Trophoblast cell (in vitro differentiated cells and primary cell): ENCODE measurements around the gene EPHA10.

Experiments used
- DNase-seq, 2 donors: peaks; one replicate each; pipeline ENCODE4 v3.0.0-alpha.2; 2016
- H2AFZ ChIP-seq: 2 replicates; pipeline ENCODE4 v1.6.1; 2013; ENCODE audit warnings: low read length, moderate library complexity, mild to moderate bottlenecking; ENCODE audit not compliant: insufficient read depth, poor library complexity
- H2AK5ac ChIP-seq: 2 replicates; pipeline ENCODE4 v1.6.1; 2013; ENCODE audit warnings: mild to moderate bottlenecking, low read length
- H2BK120ac ChIP-seq: 2 replicates; pipeline ENCODE4 v1.6.1; 2013; ENCODE audit warnings: low read length, mild to moderate bottlenecking, moderate library complexity; ENCODE audit not compliant: insufficient read depth, poor library complexity
- H2BK12ac ChIP-seq: 2 replicates; pipeline ENCODE4 v1.6.1; 2013; ENCODE audit warnings: mild to moderate bottlenecking, low read length, moderate library complexity
- H2BK5ac ChIP-seq: 2 replicates; pipeline ENCODE4 v1.6.1; 2013; ENCODE audit warnings: low read length, low read depth, moderate library complexity, mild to moderate bottlenecking; ENCODE audit not compliant: poor library complexity
- H3K14ac ChIP-seq: 2 replicates; pipeline ENCODE4 v1.6.1; 2013; ENCODE audit warnings: mild to moderate bottlenecking, low read length
- H3K18ac ChIP-seq: 2 replicates; pipeline ENCODE4 v1.6.1; 2013; ENCODE audit warnings: mild to moderate bottlenecking, low read length
- H3K23ac ChIP-seq: 2 replicates; pipeline ENCODE4 v1.6.1; 2013; ENCODE audit warnings: low read length
- H3K27ac ChIP-seq: 2 replicates; pipeline ENCODE4 v1.5.1; 2013; ENCODE audit warnings: low read depth, mild to moderate bottlenecking, inconsistent platforms, low read length, moderate library complexity
- H3K27me3 ChIP-seq: 2 replicates; pipeline ENCODE4 v1.6.1; 2013; ENCODE audit warnings: inconsistent platforms, mild to moderate bottlenecking, low read length, moderate library complexity; ENCODE audit not compliant: insufficient read depth
- H3K36me3 ChIP-seq, 2 experiments: 1 replicate in 1 of 2; 2 replicates in 1 of 2; pipeline ENCODE4 v1.6.1; 2013; ENCODE audit warnings: low read length in 2 of 2, mild to moderate bottlenecking in 2 of 2, moderate library complexity in 1 of 2; ENCODE audit not compliant: insufficient read depth in 2 of 2, control insufficient read depth in 1 of 2
- H3K4ac ChIP-seq: 2 replicates; pipeline ENCODE4 v1.6.1; 2013; ENCODE audit warnings: low read depth, mild to moderate bottlenecking, low read length, moderate library complexity
- H3K4me1 ChIP-seq, 2 experiments: 1 replicate in 1 of 2; 2 replicates in 1 of 2; pipeline ENCODE4 v1.6.1; 2013; ENCODE audit warnings: low read length in 2 of 2, mild to moderate bottlenecking in 2 of 2, moderate library complexity in 1 of 2; ENCODE audit not compliant: insufficient read depth in 2 of 2, control insufficient read depth in 1 of 2
- H3K4me2 ChIP-seq: 2 replicates; pipeline ENCODE4 v1.6.1; 2013; ENCODE audit warnings: inconsistent platforms, mild to moderate bottlenecking, low read length, moderate library complexity
- H3K4me3 ChIP-seq: 2 replicates; pipeline ENCODE4 v1.5.1; 2013; ENCODE audit warnings: mild to moderate bottlenecking, low read depth, low read length, inconsistent platforms
- H3K79me1 ChIP-seq: one replicate; pipeline ENCODE4 v1.6.1; 2013; ENCODE audit warnings: low read length
- H3K79me2 ChIP-seq: 2 replicates; pipeline ENCODE4 v1.6.1; 2013; ENCODE audit warnings: low read length, mild to moderate bottlenecking; ENCODE audit not compliant: control insufficient read depth, insufficient read depth, poor library complexity
- H3K9ac ChIP-seq: 2 replicates; pipeline ENCODE4 v1.6.1; 2013; ENCODE audit warnings: mild to moderate bottlenecking, low read length
- H3K9me3 ChIP-seq: 2 replicates; pipeline ENCODE4 v1.6.1; 2013; ENCODE audit warnings: low read depth, mild to moderate bottlenecking, control low read depth, inconsistent platforms, low read length; ENCODE audit not compliant: insufficient read depth
- H4K12ac ChIP-seq: 2 replicates; pipeline ENCODE4 v1.6.1; 2013; ENCODE audit warnings: low read depth, mild to moderate bottlenecking, low read length, moderate library complexity
- H4K8ac ChIP-seq: 2 replicates; pipeline ENCODE4 v1.6.1; 2013; ENCODE audit warnings: low read depth, mild to moderate bottlenecking, low read length, moderate library complexity
- H4K91ac ChIP-seq: one replicate; pipeline ENCODE4 v1.6.1; 2013; ENCODE audit warnings: low read depth, mild to moderate bottlenecking, low read length, moderate library complexity
- WGBS: extraction: QIAGEN DNeasy Blood & Tissue Kit; methylation state at CpG from one replicate; pipeline ENCODE4 v1.1.7; 2013; ENCODE audit warnings: missing lambda C conversion rate; ENCODE audit not compliant: insufficient read length, insufficient coverage; ENCODE audit errors: extremely low coverage; 5-methylcytosine and 5-hydroxymethylcytosine counted together

Gene EPHA10

DNA sequence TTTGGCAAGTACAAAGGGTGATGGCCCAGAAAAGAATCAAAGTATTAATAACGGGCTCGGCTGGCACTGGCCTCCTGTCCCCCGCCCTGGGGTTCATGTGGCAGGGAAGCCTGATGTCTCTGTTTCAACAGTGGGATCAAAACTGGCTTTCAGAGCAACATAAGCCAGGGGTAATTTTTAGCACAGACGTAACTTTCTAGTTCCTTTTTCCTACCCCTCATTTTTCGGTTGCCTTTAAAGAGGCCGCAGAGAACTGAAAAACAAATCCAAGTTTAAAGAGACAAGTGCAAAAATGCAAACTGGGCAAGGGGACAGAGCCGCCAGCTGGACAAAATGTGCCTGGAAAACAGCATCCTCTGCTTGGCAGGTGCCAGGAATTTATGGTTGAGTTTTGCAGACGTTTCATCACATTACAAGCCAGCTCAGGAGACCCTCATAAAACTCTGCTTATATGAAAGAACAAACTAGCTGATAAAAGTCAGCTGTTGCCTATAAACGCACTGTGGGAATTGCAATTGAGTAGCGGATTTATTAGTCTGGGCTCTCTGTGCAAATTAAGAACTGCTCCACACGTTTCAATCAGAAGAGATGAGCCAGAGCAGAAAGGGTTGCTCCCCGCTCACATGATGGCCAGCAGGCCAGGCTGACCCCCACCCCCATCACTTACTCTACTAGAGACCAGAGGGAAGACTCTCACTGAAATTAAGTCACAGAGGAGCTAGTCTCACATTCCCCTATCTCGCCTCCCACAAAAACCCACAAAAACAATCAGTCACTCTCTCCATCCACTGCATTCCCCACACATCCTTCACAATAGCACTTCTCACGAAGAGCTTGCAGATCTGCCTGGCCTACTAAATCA is 88.4 kb downstream of the EPHA10 start:
- no peak overlapping the region for H2BK12ac ChIP-seq
- H3K9me3 ChIP-seq, result peaks cover 6% of the 10 kb centered on the region
- H3K27ac ChIP-seq, result no peak overlapping the region
- H2BK120ac ChIP-seq, result no peak overlapping the region
- H3K4me3 ChIP-seq, result no peak overlapping the region
- no peak overlapping the region for H3K18ac ChIP-seq
- no peaks in the 10 kb centered on the region for H3K79me2 ChIP-seq
- no peak overlapping the region for H4K8ac ChIP-seq
- no CpG with 5 or more reads among the region's 14 CpGs for WGBS
- H3K4ac ChIP-seq, result no peak overlapping the region
- no peaks in the 10 kb centered on the region for H3K4me1 ChIP-seq
- H3K14ac ChIP-seq, result no peak overlapping the region
- no peak overlapping the region for H2BK5ac ChIP-seq
- H2AK5ac ChIP-seq, result no peak overlapping the region
- no peak overlapping the region for H3K9ac ChIP-seq
- H4K91ac ChIP-seq, result no peak overlapping the region
- H3K79me1 ChIP-seq, result no peaks in the 10 kb centered on the region
- no peak for DNase-seq
- H3K4me2 ChIP-seq, result no peak overlapping the region
- no peak overlapping the region for H3K23ac ChIP-seq
- no peak overlapping the region for H2AFZ ChIP-seq
- H3K27me3 ChIP-seq, result no peaks in the 10 kb centered on the region
- peaks cover 2 to 3% of the 10 kb centered on the region in 2 experiments for H3K36me3 ChIP-seq
- H4K12ac ChIP-seq, result no peak overlapping the region

DNA sequence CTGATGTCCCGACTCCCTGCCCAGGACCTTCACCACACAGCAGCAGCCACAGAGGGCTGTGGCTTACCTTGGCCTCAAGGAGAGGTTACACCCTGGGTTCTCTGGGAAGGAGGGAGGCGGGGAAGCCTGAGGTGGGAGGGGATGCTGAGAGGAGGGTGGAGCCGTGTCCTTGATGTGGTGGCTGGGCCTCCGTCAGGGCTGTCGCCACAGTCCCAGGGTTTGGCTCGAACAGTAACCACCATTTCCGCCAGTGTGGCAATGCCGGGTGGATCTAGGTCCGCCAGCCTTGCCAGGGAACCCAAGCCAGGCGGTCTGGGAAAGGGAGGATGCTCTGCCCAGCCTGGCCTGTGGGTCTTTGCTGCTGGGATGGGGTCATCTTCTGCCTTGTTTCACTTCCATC is 91.0 kb downstream of the EPHA10 start:
- Histone ChIP-seq H3K23ac (no peak overlapping the region), H3K4me3 (no peak overlapping the region), H3K4me1 (no peaks in the 10 kb centered on the region), H3K9me3 (peaks cover 6% of the 10 kb centered on the region), H2AFZ (no peak overlapping the region), H3K9ac (no peak overlapping the region), H4K91ac (no peak overlapping the region), H2AK5ac (no peak overlapping the region), H3K4ac (no peak overlapping the region), H2BK120ac (no peak overlapping the region), H3K27me3 (no peaks in the 10 kb centered on the region), H4K8ac (no peak overlapping the region), H4K12ac (peak overlapping the region; percentile 44), H3K18ac (no peak overlapping the region), H3K27ac (no peak overlapping the region), H3K14ac (no peak overlapping the region), H3K36me3 (no peaks in the 10 kb centered on the region), H2BK5ac (no peak overlapping the region), H3K79me1 (no peaks in the 10 kb centered on the region), H2BK12ac (no peak overlapping the region), H3K79me2 (no peaks in the 10 kb centered on the region), H3K4me2 (no peak overlapping the region)
- no peak for DNase-seq
- WGBS, result no CpG with 5 or more reads among the region's 10 CpGs

DNA sequence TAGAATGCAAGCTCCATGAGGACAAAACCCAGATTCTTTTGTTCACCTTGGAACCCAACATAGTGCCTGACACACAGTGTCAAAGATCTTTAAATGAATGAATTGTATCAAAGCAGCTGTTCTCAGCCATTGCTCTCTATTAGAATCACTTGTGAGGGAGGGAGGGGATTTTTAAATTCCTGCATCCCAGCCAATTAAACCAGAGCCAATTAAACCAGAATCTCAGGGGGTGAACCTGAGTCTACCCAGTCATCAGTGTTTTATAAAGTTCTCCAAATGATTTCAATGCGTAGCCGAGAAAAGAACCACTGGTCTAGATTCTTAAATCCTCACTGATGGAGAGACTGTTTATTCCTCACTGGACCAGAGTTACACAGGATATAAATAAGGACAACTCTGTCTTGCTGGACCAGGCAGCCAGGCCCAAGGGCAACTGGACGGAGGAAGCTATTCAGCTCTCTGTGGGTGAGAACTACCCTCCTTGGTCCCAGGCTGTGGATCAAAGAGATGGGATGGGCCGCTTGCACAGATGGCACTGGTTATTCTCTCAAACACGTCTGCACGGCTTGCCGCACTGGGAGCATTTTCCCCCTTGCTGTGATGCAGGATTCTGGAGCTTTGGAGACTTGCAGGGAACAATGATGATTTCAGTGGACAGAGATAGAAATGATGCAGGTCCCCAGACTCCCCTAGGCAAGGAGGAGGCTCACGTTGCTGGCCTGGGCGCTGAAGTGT is 92.6 kb downstream of the EPHA10 start:
- Histone ChIP-seq H3K79me2 (no peaks in the 10 kb centered on the region), H3K4me1 (no peaks in the 10 kb centered on the region), H4K8ac (no peak overlapping the region), H2AK5ac (no peak overlapping the region), H2AFZ (no peak overlapping the region), H3K79me1 (no peaks in the 10 kb centered on the region), H2BK12ac (no peak overlapping the region), H3K9me3 (peaks cover 5% of the 10 kb centered on the region), H3K4ac (no peak overlapping the region), H4K91ac (no peak overlapping the region), H4K12ac (no peak overlapping the region), H3K9ac (no peak overlapping the region), H3K27me3 (no peaks in the 10 kb centered on the region), H3K23ac (no peak overlapping the region), H3K36me3 (no peaks in the 10 kb centered on the region), H2BK5ac (no peak overlapping the region), H3K14ac (no peak overlapping the region), H3K4me3 (no peak overlapping the region), H3K4me2 (no peak overlapping the region), H3K18ac (no peak overlapping the region), H2BK120ac (no peak overlapping the region), H3K27ac (no peak overlapping the region)
- no CpG with 5 or more reads among the region's 9 CpGs for WGBS
- DNase-seq, result no peak

GRCh38 chr1:37671261-37671660 is 93.7 kb downstream of the EPHA10 start:
- no peak for DNase-seq
- H3K9me3 ChIP-seq, result peaks cover 5% of the 10 kb centered on the region
- H3K79me1 ChIP-seq, result no peaks in the 10 kb centered on the region
- no peak overlapping the region for H3K14ac ChIP-seq
- H2BK120ac ChIP-seq, result no peak overlapping the region
- H3K4me2 ChIP-seq, result no peak overlapping the region
- no peak overlapping the region for H3K23ac ChIP-seq
- H3K9ac ChIP-seq, result no peak overlapping the region
- no peaks in the 10 kb centered on the region for H3K27me3 ChIP-seq
- H2BK12ac ChIP-seq, result no peak overlapping the region
- H2BK5ac ChIP-seq, result no peak overlapping the region
- H3K4me1 ChIP-seq, result no peaks in the 10 kb centered on the region
- no peak overlapping the region for H2AK5ac ChIP-seq
- no peak overlapping the region for H4K91ac ChIP-seq
- H3K4ac ChIP-seq, result no peak overlapping the region
- H4K12ac ChIP-seq, result no peak overlapping the region
- H3K4me3 ChIP-seq, result no peak overlapping the region
- H3K18ac ChIP-seq, result no peak overlapping the region
- no peaks in the 10 kb centered on the region for H3K79me2 ChIP-seq
- no peak overlapping the region for H3K27ac ChIP-seq
- WGBS, result no CpG with 5 or more reads among the region's 6 CpGs
- no peak overlapping the region for H2AFZ ChIP-seq
- no peak overlapping the region for H4K8ac ChIP-seq
- no peaks in the 10 kb centered on the region for H3K36me3 ChIP-seq
